Activated CD4-positive, CD25-positive, alpha-beta regulatory T cell (primary cell): Measurements from ENCODE around the gene GGN.
A peak's percentile ranks its signal among the peaks of the same experiment; 100 is the strongest.
"Not testable (repeated sequence)": the region's sequence is repeated elsewhere in the genome, so short reads cannot be mapped to it uniquely, and the experiment has no call there.

Experiments used
- DNase-seq, 4 experiments: peaks; one replicate each; lab custom pipeline; 2025; lab: John Stamatoyannopoulos, UW

GGN gene

DNA sequence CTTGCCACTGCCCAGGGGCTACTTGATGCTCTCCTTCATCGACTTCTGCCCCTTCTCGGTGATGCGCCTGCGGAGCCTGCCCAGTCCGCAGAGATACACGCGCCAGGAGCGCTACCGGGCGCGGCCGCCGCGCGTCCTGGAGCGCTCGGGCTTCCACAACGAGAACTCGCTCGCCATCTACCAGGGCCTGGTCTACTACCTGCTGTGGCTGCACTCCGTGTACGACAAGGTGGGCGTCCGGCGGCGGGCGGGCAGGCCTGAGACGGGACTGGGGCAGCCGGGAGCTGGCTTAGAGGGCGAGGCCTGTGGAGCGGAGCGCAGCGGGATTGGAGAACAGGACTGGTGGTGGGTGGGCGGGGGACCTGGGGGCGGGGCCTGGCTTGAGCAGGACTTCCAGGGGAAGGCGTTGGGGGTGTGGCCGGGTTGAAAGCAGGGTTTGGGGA, 26.2 kb downstream of the GGN start:
- DNase-seq: peak in 2 of 4 experiments; percentile 46 to 50

DNA sequence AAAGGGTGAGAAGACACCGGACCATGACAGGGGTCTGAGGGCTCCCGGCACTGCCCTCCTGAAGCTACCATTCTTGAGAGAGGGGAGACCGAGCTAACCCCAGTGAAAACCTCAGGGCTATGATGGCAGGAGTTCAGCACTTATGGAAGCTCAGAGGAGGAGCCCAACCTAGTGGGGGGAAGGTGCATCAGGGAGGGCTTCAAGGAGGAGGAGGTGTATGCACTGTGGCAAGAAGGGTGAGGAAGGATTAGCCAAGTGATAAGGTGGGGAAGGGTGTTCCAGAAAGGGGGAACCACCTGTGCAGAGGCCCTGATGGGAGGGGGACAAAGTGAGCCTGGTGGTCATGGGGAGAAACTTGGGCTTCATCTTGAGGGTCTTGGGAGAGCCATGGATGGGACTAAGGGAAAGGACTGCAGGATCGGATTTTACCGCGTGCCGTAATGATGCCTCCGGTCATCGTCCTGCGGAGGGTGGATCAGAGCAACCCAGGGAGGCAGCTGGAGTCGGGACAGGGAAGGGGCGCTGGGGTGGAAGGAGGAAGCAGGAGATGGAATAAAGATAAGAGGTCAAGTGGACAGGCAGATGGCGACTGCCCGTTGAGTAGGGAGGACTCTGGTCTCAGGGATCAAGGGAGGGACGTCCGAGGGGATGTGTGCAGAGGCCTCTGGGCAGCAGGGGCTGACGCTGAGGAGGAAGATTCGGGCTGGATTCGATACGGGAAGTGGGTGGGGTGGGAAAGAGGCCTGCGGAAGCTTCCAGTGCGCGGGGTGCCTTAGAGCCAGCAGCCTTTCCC, 26.8 kb downstream of the GGN start:
- no peak for DNase-seq

DNA sequence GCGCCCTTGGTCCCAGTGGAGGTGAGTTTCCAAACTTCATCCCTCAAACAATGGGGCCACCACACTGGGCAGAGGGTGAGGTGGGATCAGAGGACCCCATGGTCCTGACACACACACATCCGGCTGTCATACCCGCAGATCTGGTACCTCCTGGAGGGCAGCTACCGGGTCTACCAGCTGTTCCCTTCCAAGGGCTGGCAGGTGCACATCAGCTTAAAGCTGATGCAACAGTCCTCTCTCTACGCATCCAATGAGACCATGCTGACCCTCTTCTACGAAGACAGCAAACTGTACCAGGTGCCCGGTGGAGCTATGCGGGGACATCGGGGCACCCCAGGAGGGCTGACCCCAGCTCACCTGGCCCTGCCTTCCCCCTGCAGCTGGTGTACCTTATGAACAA, 27.5 kb downstream of the GGN start:
- no peak for DNase-seq

DNA sequence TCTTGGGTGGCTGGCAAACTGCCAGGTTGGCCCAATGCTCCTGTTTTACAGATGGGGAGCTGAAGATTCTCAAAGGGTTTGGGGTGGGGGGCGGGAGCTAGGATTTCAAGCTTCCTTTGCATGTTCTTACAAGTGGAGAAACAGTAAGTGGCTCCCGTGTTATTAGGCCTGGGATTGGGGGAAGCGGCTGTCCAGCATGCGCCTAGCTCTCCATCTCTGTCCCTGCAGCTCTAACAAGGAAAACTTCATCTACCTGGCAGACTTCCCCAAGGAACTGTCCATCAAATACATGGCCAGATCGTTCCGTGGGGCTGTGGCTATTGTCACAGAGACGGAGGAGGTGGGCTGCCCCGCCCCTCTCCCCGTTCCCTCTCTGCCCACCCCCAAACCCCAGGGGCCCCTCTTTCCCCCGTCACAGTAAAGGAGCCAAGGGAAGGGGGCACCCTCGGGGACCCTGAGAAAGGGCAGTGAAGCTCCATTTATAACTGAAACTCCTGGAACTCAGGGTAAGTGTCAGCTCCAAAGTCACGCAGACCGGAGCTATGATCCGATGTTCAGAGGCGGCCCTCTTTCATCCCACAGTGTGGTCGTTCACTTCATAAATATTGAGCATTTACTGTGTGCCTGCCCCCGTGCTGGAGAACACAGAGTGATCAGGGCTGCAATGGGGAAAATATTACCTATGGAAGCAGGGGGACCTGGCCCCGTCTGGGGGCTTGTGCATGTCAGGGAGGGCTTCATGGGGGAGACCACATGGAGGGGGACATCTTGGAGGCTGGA, 28.4 kb downstream of the GGN start:
- DNase-seq: no peak

DNA sequence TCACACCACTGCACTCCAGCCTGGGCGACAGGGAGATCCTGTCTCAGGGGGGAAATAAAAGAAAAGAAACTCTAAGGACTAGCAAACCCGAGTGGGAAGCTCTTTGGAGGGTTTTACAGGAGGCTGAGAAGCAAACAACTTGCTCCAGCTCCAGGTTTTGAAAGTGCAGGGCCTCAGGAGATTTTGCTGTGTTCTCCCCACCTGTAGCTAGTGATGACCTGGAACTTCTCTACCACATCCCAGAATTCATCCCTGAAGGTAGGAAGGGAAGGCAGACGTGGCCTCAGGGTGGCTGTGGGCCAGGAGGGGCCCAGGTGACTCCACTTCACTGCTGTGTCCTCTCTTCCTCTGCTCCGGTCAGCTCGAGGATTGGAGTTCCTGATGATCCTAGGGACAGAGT, 29.8 kb downstream of the GGN start:
- no peak for DNase-seq

DNA sequence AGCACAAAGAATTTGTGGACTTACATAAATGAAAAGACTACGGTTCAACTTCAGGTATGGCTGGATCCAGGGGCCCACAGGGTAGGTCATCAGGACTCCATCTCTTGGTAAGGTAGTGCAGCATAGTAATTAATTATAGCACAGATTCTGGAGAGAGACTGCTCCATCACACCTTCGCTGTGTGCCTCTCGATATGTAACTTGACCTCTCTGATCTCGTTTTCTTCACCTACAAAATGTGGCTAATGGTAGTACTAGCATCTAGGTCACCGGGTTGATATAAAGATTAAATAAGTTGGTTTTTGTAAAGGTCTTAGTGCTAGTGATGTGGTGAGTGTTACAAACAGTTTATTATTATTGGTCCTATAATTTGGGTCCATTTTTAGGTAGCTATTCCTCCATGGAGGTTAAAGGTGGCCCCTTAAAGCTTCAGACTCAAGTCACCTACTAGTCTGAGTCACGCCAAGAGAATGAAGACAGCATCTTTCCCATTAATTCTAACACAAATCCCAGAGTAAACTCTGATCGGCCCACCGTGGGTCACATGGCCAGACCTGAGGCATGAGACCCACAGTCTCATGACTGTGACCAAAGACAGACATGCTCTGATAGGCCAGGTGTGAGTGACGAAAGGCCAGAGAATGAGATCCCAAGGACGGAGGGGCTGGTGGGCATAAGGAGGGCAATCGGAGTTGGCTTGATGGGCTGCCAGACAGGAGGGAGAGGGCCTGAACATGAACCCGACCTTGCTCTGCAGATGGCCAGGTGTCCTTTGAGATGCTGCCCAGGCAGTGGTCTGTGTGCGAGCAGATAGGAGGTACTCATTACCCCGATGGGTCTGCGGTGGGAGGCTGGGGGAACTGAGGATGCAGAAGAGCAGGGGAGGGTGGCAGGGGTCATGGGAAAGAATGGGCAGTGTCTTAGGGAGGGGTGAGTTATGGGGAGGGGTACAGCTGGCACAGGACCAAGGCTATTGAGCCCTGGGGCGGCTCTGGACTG, 31.8 kb downstream of the GGN start:
- DNase-seq: no peak

DNA sequence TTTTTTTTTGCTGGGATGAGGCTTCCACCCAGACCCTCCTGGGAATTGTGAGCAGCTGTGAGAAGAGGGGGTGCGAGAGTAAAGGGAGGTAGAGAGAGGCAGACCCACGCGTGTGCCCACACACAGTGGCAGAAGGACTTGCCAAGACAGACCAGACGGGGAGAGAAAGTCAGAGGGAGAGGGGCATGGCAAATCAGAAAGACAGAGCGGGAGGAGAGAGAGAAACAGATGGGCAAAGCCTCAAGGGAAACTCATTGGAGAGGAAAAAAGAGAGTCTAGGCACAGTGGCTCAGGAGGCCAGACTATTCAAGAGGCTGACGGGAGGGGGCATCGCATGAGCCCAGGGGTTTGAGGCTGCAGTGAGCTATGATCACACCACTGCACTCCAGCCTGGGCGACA, 35.2 kb downstream of the GGN start:
- DNase-seq: no peak

DNA sequence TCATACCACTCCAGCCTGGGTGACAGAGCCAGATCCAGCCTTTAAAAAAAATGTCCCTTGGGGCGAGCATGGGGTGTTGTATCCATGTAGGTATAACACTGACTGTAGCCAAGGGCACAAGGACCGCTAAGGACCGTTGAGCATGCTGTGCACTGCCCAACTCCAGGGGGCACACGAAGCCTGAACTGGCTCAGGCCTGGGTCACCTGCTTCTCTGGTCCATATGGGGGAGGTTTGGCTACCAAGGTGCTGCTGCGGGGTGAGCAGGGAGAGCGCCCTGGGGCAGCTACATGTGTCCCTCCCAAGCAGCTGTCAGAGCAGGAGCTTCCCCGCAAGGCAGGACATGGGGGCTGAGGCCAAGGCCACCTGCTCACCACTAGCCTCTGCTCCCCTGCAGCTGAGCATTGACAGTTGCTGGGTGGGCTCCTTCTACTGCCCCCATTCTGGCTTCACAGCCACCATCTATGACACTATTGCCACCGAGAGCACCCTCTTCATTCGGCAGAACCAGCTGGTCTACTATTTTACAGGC, 35.9 kb downstream of the GGN start:
- DNase-seq: no peak

DNA sequence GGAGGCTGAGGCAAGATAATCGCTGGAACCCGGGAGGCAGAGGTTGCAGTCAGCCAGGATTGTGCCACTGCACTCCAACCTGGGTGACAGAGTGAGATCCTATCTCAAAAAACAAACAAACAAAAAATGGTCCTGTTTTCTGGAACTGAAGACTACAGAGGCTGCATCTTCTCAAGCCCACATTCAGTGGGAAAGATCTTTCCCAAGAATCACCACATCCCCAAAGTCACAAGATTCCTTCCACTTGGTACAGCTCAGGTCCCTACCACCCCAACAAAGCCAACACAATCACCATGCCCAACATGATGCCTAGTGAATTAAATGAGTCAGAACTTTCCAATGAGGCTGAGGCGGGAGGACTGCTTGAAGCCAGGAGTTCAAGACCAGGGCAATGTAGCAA, 37.0 kb downstream of the GGN start:
- no peak for DNase-seq

DNA sequence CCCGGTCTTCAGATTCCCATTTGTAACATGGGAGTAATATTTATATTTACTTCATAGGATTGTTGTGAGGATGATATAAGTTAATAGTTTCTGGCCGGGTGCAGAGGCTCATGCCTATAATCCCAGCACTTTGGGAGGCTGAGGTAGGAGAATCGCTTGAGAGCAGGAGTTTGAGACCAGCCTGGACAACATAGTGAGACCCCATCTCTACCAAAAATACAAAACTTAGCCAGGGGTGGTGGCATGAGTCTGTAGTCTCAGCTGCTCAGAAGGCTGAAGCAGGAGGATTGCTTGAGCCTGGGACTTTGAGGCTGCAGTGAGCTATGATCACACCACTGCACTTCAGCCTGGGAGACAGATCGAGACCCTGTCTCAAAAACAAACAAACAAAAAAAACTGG, 41.0 kb downstream of the GGN start:
- DNase-seq: no peak

DNA sequence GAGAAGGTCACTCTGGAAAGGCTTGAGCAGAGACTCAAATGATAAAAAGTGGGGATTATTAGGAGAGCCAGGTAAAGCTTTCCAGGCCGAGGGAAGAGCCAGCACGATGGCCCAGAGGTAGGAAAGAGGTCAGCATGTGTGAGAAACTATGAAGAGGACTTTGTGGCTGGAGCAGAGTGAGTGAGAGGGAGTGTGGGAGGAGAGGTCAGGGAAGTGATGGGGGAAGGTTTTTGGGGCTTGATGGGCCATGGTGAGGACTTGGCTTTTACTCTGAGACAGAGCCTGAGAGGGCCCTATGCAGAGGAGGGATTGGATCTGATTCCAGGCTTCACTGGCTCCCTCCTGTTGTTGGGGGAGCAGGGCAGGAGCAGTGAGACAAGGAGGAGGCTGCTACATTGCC, 46.9 kb downstream of the GGN start:
- no peak for DNase-seq

DNA sequence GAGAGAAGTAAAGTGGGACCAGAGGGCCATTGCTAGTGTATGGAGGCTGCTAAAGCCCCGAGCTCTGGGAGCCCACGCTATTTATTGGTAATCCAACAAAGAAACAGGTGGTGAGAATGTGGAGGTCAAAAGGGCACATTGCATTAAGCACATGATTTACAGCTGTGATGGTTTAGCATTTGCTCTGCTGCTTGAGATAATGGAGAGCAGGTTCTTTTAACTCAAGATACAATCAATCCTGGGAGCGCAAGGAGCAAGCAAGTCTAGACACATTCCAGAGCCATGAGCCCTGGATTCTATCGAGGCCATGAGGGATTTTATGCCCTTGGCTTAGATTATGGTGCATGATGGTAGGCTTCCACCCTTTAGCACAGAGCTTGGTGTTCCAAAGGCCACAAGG, 48.8 kb downstream of the GGN start:
- DNase-seq: not testable (repeated sequence)

DNA sequence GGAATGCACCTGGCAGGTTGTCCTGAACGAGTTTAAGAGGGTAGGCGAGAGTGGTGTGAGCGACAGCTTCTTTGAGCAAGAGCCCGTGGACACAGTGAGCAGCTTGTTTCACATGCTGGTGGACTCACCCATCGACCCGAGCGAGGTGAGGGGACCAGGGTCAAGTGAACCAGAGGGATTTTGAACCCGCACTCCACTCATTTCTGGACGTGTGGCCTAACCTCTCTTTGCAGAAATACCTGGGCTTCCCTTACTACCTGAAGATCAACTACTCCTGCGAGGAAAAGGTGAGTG, 50.5 kb downstream of the GGN start:
- no peak for DNase-seq

DNA sequence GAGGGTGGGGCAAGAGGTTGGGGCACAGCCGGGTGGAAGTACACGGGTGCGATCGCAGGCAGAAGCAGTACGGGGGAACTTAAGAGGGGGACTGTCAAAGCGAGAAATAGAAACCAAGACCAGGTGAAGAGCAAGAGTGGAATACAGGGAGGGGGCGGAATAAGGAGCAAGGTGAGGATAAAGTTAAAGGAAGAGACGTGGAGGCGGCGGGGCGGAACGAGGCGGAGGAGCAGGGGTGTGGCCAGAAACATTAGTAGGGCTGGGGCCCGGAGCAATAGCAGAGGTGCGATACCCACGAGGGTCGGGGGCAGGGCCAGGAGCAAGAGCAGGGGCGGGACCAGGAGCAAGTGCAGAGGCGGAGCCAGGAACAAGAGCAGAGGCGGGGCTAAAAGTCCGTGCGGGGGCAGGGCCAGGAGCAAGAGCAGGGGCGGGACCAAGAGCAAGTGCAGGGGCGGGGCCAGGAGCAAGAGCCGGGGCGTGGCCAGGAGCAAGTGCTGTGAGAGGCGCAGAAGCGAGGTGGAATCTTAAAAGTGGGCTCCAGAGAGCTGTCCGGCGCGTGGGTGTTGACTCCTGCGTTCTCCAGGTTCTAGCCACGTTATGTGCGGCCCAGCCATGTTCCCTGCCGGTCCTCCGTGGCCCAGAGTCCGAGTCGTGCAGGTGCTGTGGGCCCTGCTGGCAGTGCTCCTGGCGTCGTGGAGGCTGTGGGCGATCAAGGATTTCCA, 51.0 kb downstream of the GGN start:
- peak; percentile 91 to 95 (median 92) for DNase-seq

DNA sequence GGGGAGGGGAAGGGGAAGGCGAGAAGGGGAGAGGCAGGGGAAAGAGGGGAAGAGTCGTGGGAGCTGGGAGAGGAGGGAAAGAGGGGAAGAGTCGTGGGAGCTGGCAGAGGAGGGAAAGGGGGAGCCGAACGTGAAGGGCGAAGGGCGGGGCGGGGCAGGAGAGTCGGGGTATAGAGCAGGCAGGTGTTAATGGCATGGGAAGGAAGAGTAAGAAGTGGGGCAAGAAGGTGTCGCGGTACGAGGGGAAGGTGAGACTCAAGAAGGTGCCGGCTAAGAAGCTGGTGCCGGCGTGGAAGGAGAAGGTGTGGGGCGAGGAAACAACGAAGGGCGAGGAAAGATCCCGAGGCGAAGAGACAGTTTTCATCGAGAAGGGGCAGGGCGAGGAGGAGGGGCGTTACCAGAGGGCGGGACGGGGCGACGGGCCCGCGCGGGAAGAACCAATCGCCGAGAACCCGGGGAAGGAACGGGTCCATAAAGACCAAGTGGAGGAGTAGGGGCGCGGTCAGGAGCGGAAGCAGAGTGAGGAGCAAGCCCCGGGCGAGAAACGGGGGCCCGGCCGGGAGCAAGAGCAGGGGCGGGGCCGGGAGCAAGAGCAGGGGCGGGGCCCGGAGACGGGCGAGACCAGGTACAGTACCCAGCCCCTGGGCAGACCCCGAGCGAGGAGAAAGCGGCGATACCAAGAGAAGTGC, 51.7 kb downstream of the GGN start:
- DNase-seq: peak; percentile 82 to 91 (median 86)
